ENCODE results near the gene DOCK10.

DOCK10 gene

GRCh38 chr2:224777559-224777930 is 264.7 kb downstream of the DOCK10 start:
- TF ChIP-seq CTCF (IDR thresholded peaks at IDR 0.05; ENCODE audit: low read depth, low read length, missing control alignments) = no peak
- H3K4me3 ChIP-seq (replicated peaks; ENCODE audit: low read depth, low read length) = no peak overlapping the region
- no peak for DNase-seq (ENCODE audit: extremely low read depth, low read depth)

GRCh38 chr2:224776795-224777558 is 265.3 kb downstream of the DOCK10 start:
- TF ChIP-seq CTCF (IDR thresholded peaks at IDR 0.05; ENCODE audit: low read depth, low read length, missing control alignments) = no peak
- H3K4me3 ChIP-seq (replicated peaks; ENCODE audit: low read depth, low read length) = no peak overlapping the region
- no peak for DNase-seq (ENCODE audit: extremely low read depth, low read depth)

GRCh38 chr2:224775647-224776046 is 266.6 kb downstream of the DOCK10 start:
- DNase-seq (ENCODE audit: extremely low read depth, low read depth) = no peak
- TF ChIP-seq CTCF (IDR thresholded peaks at IDR 0.05; ENCODE audit: low read depth, low read length, missing control alignments) = no peak
- H3K4me3 ChIP-seq (replicated peaks; ENCODE audit: low read depth, low read length) = no peak overlapping the region

GRCh38 chr2:224774735-224775134 is 267.5 kb downstream of the DOCK10 start:
- no peak overlapping the region for H3K4me3 ChIP-seq (replicated peaks; ENCODE audit: low read depth, low read length)
- TF ChIP-seq CTCF (IDR thresholded peaks at IDR 0.05; ENCODE audit: low read depth, low read length, missing control alignments) = no peak

GRCh38 chr2:224772494-224772893 is 269.8 kb downstream of the DOCK10 start:
- no peak for DNase-seq (ENCODE audit: extremely low read depth, low read depth)
- H3K4me3 ChIP-seq (replicated peaks; ENCODE audit: low read depth, low read length) = no peak overlapping the region
- no peak for TF ChIP-seq CTCF (IDR thresholded peaks at IDR 0.05; ENCODE audit: low read depth, low read length, missing control alignments)

More at GRCh38 chr2:224774735-224775134, 267.5 kb downstream of the DOCK10 start:
- DNase-seq (ENCODE audit: extremely low read depth, low read depth) = no peak

- no peak overlapping the region for H3K4me3 ChIP-seq (replicated peaks; ENCODE audit: low read depth, low read length)
- DNase-seq (ENCODE audit: extremely low read depth, low read depth) = no peak
- no peak for TF ChIP-seq CTCF (IDR thresholded peaks at IDR 0.05; ENCODE audit: low read depth, low read length, missing control alignments)
Observed at GRCh38 chr2:224769489-224769888, 272.8 kb downstream of the DOCK10 start.
